HepG2 (cell line): ENCODE measurements around the gene ATP11A. TPM values are rescaled to one million over a fixed set of nuclear protein-coding genes. Genes with fewer than 3 reads are reported as not detected.

ENCODE experiments used
- ARID5B ChIP-seq: IDR thresholded peaks from 2 replicates; pipeline ENCODE4 v1.4.0; 2020; ENCODE audit warnings: mild to moderate bottlenecking, missing genetic modification reagents
- CBFB ChIP-seq: sonication (generic); formaldehyde crosslinking; IDR thresholded peaks from 2 replicates; pipeline ENCODE4 v1.4.0; 2020; ENCODE audit warnings: missing genetic modification reagents
- CENPBD1 ChIP-seq: sonication (generic); formaldehyde crosslinking; IDR thresholded peaks from 2 replicates; pipeline ENCODE4 v1.8.0; 2022; ENCODE audit warnings: missing genetic modification reagents, low read depth, mild to moderate bottlenecking, borderline replicate concordance
- ELF1 ChIP-seq: sonication (generic); formaldehyde crosslinking; IDR thresholded peaks from 2 replicates; pipeline ENCODE4 v1.4.0; 2020; ENCODE audit warnings: missing genetic modification reagents
- GATAD1 ChIP-seq: IDR thresholded peaks from 2 replicates; pipeline ENCODE4 v1.6.1; 2016; ENCODE audit warnings: missing genetic modification reagents, missing compliant biosample characterization
- HCFC1 ChIP-seq: fragments of 150-350 bp; IDR thresholded peaks from 2 replicates; pipeline ENCODE4 v1.6.1; 2014; ENCODE audit warnings: low read depth, low read length
- KDM1A ChIP-seq: IDR thresholded peaks from 2 replicates; pipeline ENCODE4 v1.6.1; 2016; ENCODE audit warnings: missing compliant biosample characterization
- MLLT10 ChIP-seq: sonication (generic); formaldehyde crosslinking; IDR thresholded peaks from 2 replicates; pipeline ENCODE4 v1.4.0; 2020; ENCODE audit warnings: missing genetic modification reagents
- MYC ChIP-seq: sonication (generic); formaldehyde crosslinking; IDR thresholded peaks from 2 replicates; pipeline ENCODE4 v1.9.0; 2021; ENCODE audit warnings: missing genetic modification reagents, borderline replicate concordance
- NFIC ChIP-seq: IDR thresholded peaks from 2 replicates; pipeline ENCODE4 v1.6.1; 2012; ENCODE audit warnings: mild to moderate bottlenecking, low read length, inconsistent platforms
- TEAD2 ChIP-seq: sonication (generic); formaldehyde crosslinking; IDR thresholded peaks from 2 replicates; pipeline ENCODE4 v1.9.0; 2021; ENCODE audit warnings: missing genetic modification reagents
- ZNF607 ChIP-seq: sonication (generic); formaldehyde crosslinking; IDR thresholded peaks from 2 replicates; pipeline ENCODE4 v1.5.1; 2020; ENCODE audit warnings: missing genetic modification reagents, mild to moderate bottlenecking, borderline replicate concordance
- ZNF782 ChIP-seq: sonication (generic); formaldehyde crosslinking; IDR thresholded peaks from 2 replicates; pipeline ENCODE4 v1.4.0; 2020; ENCODE audit warnings: missing genetic modification reagents, mild to moderate bottlenecking, borderline replicate concordance
- polyA plus RNA-seq, 8 experiments: library from polyadenylated mRNA; depleted of rRNA in 3 of 8; stranded (reverse) in 7 of 8; unstranded in 1 of 8; fragments of >200 nt; fragmentation: Illumina TruSeq in 4 of 8; extraction: Trizol in 4 of 8; gene quantifications; 2 replicates each; pipeline versions ENCODE4 v1.2.1 to v1.2.3, GENCODE V29; 2011 to 2016; ENCODE audit warnings: low read depth in 4 of 8, missing spikeins in 1 of 8, mixed read lengths in 1 of 8; ENCODE audit not compliant: insufficient read depth in 1 of 8
- total RNA-seq, 5 experiments: library from RNA; depleted of rRNA; stranded (reverse); fragments of >200 nt; fragmentation: Illumina TruSeq; extraction: Trizol; gene quantifications; 2 replicates each; pipeline ENCODE4 v1.2.3, GENCODE V29; 2016; ENCODE audit warnings: low read depth in 1 of 5
- TF ChIP-seq, protein P1 (sequence below): sonication (generic); formaldehyde crosslinking; IDR thresholded peaks from 2 replicates; pipeline ENCODE4 v1.4.0; 2020; ENCODE audit warnings: mild to moderate bottlenecking, missing genetic modification reagents
- TF ChIP-seq, protein P2 (sequence below): fragments of 450-650 bp; IDR thresholded peaks from 2 replicates; pipeline ENCODE4 v1.6.1; 2016

The ATP11A gene
- total and polyA plus RNA-seq, 2 of the 13 experiments (the other 11 are each of a cell fraction or from before 2014, with no cell fraction given): 18.4 to 20.1 TPM

GRCh38 chr13:112689303-112690245, at the start of gene ATP11A (continued):
- no peak; the same call in 1 of the 2 replicates for TF ChIP-seq HCFC1
- no peak for TF ChIP-seq KDM1A (CRISPR knock-in tag)
- no peak; the same call in 1 of the 2 replicates for TF ChIP-seq CENPBD1 (CRISPR knock-in tag)
- TF ChIP-seq MLLT10 (CRISPR knock-in tag): no peak
- TF ChIP-seq, protein P1, sequence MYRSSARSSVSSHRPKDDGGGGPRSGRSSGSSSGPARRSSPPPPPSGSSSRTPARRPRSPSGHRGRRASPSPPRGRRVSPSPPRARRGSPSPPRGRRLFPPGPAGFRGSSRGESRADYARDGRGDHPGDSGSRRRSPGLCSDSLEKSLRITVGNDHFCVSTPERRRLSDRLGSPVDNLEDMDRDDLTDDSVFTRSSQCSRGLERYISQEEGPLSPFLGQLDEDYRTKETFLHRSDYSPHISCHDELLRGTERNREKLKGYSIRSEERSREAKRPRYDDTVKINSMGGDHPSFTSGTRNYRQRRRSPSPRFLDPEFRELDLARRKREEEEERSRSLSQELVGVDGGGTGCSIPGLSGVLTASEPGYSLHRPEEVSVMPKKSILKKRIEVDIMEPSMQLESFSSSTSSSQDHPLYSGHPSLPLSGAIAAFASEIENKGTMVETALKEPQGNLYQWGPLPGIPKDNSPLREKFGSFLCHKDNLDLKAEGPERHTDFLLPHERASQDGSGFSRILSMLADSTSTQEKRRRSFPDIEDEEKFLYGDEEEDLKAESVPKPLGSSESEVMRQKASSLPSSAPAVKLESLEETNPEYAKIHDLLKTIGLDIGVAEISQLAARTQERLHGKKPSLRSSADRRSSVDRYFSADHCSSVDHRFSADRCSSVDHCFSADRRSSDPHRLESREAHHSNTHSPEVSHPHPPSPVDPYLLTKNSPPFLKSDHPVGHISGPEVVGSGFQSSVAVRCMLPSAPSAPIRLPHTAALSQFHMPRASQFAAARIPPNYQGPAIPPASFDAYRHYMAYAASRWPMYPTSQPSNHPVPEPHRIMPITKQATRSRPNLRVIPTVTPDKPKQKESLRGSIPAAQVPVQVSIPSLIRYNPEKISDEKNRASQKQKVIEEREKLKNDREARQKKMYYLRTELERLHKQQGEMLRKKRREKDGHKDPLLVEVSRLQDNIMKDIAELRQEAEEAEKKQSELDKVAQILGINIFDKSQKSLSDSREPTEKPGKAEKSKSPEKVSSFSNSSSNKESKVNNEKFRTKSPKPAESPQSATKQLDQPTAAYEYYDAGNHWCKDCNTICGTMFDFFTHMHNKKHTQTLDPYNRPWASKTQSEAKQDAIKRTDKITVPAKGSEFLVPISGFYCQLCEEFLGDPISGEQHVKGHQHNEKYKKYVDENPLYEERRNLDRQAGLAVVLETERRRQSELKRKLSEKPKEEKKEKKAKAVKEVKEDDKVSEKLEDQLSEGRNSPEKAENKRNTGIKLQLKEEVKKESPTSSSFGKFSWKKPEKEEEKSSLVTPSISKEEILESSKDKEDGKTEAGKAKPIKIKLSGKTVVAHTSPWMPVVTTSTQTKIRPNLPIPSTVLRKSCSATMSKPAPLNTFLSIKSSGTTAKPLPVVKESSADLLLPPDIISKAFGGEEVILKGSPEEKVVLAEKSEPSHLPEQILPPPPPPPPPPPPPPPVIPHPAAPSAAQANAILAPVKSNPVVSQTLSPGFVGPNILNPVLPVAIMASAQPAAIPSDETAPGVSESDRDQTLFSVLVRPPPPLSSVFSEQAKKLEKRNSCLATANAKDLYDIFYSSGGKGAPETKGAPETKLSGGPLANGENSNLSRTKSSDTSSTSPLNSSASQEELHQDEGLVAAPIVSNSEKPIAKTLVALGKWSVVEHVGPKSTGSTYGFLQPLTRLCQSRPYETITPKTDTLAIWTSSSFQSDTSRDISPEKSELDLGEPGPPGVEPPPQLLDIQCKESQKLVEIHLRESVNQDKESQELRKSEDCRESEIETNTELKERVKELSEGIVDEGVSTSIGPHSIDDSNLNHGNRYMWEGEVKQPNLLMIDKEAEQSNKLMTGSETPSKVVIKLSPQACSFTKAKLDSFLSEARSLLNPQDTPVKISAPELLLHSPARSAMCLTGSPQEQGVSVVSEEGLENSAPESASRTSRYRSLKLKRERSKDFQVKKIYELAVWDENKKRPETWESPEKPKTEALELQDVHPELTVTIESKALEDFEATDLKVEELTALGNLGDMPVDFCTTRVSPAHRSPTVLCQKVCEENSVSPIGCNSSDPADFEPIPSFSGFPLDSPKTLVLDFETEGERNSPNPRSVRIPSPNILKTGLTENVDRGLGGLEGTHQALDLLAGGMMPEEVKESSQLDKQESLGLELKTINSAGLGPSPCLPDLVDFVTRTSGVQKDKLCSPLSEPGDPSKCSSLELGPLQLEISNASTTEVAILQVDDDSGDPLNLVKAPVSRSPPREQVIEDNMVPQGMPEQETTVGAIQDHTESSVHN (CRISPR knock-in tag): no peak
- TF ChIP-seq ZNF607 (CRISPR knock-in tag): no peak
- no peak for TF ChIP-seq NFIC
- TF ChIP-seq, protein P2, sequence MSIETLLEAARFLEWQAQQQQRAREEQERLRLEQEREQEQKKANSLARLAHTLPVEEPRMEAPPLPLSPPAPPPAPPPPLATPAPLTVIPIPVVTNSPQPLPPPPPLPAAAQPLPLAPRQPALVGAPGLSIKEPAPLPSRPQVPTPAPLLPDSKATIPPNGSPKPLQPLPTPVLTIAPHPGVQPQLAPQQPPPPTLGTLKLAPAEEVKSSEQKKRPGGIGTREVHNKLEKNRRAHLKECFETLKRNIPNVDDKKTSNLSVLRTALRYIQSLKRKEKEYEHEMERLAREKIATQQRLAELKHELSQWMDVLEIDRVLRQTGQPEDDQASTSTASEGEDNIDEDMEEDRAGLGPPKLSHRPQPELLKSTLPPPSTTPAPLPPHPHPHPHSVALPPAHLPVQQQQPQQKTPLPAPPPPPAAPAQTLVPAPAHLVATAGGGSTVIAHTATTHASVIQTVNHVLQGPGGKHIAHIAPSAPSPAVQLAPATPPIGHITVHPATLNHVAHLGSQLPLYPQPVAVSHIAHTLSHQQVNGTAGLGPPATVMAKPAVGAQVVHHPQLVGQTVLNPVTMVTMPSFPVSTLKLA: no peak
- TF ChIP-seq MYC: peak; percentile 74
- TF ChIP-seq ELF1 (CRISPR knock-in tag): peak; percentile 80
- peak; percentile 56; the same call in 1 of the 2 replicates for TF ChIP-seq ARID5B (CRISPR knock-in tag)
- no peak for TF ChIP-seq TEAD2 (CRISPR knock-in tag)
- TF ChIP-seq CBFB: 0 out of 2 replicates have a peak, but pooled peaks have one; percentile 42
- TF ChIP-seq GATAD1 (CRISPR knock-in tag): peak; percentile 76
- TF ChIP-seq ZNF782: 0 out of 2 replicates have a peak, but pooled peaks have one; percentile 34
